Mucosa of stomach (tissue), 1 donor: ENCODE data around the gene AEBP2.
A peak's percentile ranks its signal among the peaks of the same experiment; 100 is the strongest.
"Not testable (repeated sequence)": the region's sequence is repeated elsewhere in the genome, so short reads cannot be mapped to it uniquely, and the experiment has no call there.

Source experiments
- H3K27me3 ChIP-seq: one replicate; pipeline ENCODE4 v1.7.0; 2013; ENCODE audit warnings: mild to moderate bottlenecking, low read length; ENCODE audit not compliant: control insufficient read depth, insufficient read depth
- H3K36me3 ChIP-seq: one replicate; pipeline ENCODE4 v1.7.0; 2013; ENCODE audit warnings: low read length; ENCODE audit not compliant: control insufficient read depth, insufficient read depth
- H3K4me1 ChIP-seq: one replicate; pipeline ENCODE4 v1.7.0; 2013; ENCODE audit warnings: mild to moderate bottlenecking, low read length; ENCODE audit not compliant: control insufficient read depth, insufficient read depth
- H3K4me3 ChIP-seq: one replicate; pipeline ENCODE4 v1.7.0; 2013; ENCODE audit warnings: low read length
- H3K9ac ChIP-seq: one replicate; pipeline ENCODE4 v1.7.0; 2013; ENCODE audit warnings: mild to moderate bottlenecking, low read length, moderate library complexity
- H3K9me3 ChIP-seq: one replicate; pipeline ENCODE4 v1.7.0; 2013; ENCODE audit warnings: mild to moderate bottlenecking, low read length, moderate library complexity; ENCODE audit not compliant: control insufficient read depth
- donor health status: Pancreatic carcinoma.

AEBP2 gene

GRCh38 chr12:19439059-19440018 lies at the start of gene AEBP2:
Gene AEBP2 (plus strand): TSS chr12:19439492. CDS start chr12:19439700, 208 bp downstream.
- Histone ChIP-seq H3K4me3 (peak within 1 kb of the TSS; percentile 90), H3K4me1 (peaks cover 5% of the 10 kb centered on the region), H3K36me3 (no peaks in the 10 kb centered on the region), H3K27me3 (no peaks in the 10 kb centered on the region), H3K9me3 (no peaks in the 10 kb centered on the region), H3K9ac (peak within 1 kb of the TSS; percentile 92)

- H3K4me1 ChIP-seq = no peaks in the 10 kb centered on the region
- no peaks in the 10 kb centered on the region for H3K36me3 ChIP-seq
- no peak overlapping the region for H3K9ac ChIP-seq
- H3K4me3 ChIP-seq = no peak overlapping the region
- no peaks in the 10 kb centered on the region for H3K9me3 ChIP-seq
- no peaks in the 10 kb centered on the region for H3K27me3 ChIP-seq
These were observed 49.2 kb upstream of the AEBP2 start for GRCh38 chr12:19390051-19390598.

- not testable (repeated sequence) for H3K36me3 ChIP-seq, H3K4me1 ChIP-seq, H3K9me3 ChIP-seq, H3K27me3 ChIP-seq, H3K9ac ChIP-seq, H3K4me3 ChIP-seq
These were observed 46.6 kb upstream of the AEBP2 start for GRCh38 chr12:19392644-19393043.

- Histone ChIP-seq H3K27me3 (no peaks in the 10 kb centered on the region), H3K36me3 (no peaks in the 10 kb centered on the region), H3K4me3 (no peak overlapping the region), H3K9me3 (no peaks in the 10 kb centered on the region), H3K4me1 (no peaks in the 10 kb centered on the region), H3K9ac (no peak overlapping the region)
These were observed 44.9 kb upstream of the AEBP2 start for GRCh38 chr12:19394385-19394784.

- no peaks in the 10 kb centered on the region for H3K36me3 ChIP-seq
- no peaks in the 10 kb centered on the region for H3K9me3 ChIP-seq
- H3K4me3 ChIP-seq = no peak overlapping the region
- H3K4me1 ChIP-seq = no peaks in the 10 kb centered on the region
- H3K9ac ChIP-seq = no peak overlapping the region
- no peaks in the 10 kb centered on the region for H3K27me3 ChIP-seq
These were observed 41.8 kb upstream of the AEBP2 start for GRCh38 chr12:19397534-19397933.

DNA sequence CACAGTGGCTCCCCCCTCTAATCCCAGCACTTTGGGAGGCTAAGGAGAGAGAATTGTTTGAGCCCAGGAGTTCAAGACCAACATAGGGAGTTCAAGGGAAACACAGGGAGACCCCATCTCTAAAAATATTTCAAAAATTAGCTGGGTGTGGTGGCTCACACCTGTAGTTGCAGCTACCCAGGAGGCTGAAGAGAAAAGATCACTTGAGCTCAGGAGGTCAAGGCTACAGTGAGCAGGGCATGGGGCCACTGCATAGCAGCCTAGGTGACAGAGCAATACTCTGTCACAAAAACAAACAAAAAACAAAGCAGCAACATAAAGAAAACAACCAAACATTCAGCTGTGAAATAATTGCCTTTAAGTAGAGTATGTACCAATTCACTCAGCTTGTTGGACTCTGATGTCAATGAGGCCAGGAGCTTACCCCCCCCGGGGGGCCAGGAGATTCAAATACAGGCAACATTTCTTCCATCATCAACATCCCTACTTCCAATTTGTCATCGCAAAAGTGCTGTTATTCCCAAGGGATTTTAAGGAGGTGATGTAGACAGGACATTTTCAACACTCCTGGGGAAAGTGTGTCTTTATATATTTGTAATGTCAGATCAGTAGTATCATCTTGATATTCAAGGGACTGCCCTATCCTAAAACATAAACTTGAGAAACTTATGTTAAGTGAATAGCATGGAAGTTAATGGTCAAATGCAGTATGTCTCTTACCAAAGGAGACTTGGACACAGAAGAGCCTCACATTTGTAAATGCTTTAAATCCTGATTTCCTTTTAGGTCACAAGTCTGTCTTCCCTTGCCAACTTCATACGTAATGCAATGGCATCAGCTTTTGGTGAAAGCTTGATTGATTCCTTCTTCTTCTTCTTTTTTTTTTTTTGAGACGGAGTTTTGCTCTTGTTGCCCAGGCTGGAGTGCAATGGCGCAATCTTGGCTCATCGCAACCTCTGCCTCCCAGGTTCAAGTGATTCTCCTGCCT lies 40.6 kb upstream of the AEBP2 start:
- H3K9me3 ChIP-seq = no peaks in the 10 kb centered on the region
- H3K4me1 ChIP-seq = no peaks in the 10 kb centered on the region
- H3K36me3 ChIP-seq = no peaks in the 10 kb centered on the region
- no peak overlapping the region for H3K4me3 ChIP-seq
- no peaks in the 10 kb centered on the region for H3K27me3 ChIP-seq
- no peak overlapping the region for H3K9ac ChIP-seq

DNA sequence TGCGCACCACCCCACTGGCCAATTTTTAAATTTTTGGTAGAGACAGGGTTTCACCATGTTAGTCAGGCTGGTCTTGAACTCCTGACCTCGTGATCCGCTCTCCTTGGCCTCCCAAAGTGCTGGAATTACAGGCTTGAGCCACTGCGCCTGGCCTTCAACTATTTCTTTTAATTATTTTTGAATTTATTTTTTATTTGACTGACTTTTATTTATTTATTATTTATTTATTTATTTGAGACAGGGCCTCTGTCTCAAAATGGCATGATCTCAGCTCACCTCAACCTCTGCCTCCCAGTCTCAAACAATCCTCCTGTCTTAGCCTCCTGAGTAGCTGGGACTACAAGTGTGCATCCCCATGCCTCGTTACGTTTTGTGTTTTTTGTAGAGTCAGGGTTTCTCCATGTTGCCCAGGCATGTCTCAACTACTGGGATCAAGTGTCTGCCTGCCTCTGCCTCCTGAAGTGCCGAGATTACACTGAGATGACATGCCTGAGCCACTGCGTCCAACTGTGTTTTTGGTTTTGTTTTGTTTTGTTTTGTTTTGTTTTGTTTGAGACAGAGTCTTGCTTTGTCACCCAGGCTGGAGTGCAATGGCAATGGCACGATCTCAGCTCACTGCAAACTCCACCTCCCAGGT lies 38.5 kb upstream of the AEBP2 start:
- H3K9me3 ChIP-seq, H3K4me3 ChIP-seq, H3K27me3 ChIP-seq, H3K4me1 ChIP-seq, H3K9ac ChIP-seq, H3K36me3 ChIP-seq: not testable (repeated sequence)

DNA sequence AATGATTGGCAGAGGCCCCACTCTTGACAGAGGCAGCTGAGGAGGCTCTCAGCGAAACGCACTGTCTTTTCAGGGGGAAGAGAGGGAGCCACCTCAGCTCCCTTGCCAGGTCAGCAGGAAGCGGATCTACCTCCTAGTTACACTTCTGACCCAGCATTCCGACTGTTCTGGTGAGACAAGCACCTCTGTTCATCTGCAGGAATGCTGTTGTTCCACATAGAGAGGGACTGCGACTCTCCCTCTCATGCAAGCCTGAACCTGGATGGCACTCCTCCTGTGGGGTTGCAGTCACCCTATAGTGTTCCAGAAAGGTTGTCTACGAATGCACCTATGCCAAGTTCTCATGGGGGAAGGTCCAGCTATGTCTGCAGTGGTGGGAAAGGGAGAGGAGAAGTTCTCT lies 37.1 kb upstream of the AEBP2 start:
- Histone ChIP-seq H3K36me3 (no peaks in the 10 kb centered on the region), H3K4me3 (no peak overlapping the region), H3K9ac (no peak overlapping the region), H3K9me3 (no peaks in the 10 kb centered on the region), H3K27me3 (no peaks in the 10 kb centered on the region), H3K4me1 (no peaks in the 10 kb centered on the region)

DNA sequence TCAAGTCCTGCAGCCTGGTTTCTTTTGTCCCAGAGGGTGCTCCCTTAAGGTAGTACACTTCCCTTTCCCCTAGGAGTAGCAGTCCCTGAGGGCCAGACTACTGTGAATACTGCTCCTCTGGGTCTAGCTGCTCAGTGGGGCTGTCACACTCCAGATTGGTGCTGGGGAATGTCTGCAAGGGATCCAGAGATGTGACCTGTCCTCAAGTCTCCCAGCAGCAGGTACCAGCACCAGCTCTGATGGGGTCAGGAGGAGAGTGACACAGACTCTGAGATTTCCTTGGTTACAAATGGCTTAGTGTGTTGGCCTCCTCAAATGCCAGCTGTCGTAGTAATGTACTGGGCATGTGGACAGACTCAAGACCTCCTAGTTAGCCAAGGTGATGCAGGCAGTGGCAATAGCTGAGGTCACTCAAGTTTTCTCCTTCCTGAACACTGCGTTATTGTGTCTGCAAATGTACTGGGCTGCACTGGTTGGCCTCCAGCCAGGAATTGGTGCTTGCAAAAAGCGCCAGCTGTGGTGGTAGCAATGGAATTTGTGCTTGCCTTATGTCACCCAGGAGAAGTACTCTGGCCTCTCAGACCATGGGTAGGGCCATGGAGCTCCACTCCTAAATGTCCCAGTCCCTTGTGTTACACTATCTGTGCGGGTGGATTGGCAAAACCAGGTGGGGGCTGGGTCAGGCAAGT lies 36.4 kb upstream of the AEBP2 start:
- Histone ChIP-seq H3K9me3 (no peaks in the 10 kb centered on the region), H3K4me3 (no peak overlapping the region), H3K27me3 (no peaks in the 10 kb centered on the region), H3K4me1 (no peaks in the 10 kb centered on the region), H3K9ac (no peak overlapping the region), H3K36me3 (no peaks in the 10 kb centered on the region)

GRCh38 chr12:19404242-19404880 lies 34.9 kb upstream of the AEBP2 start:
- no peaks in the 10 kb centered on the region for H3K4me1 ChIP-seq
- no peaks in the 10 kb centered on the region for H3K9me3 ChIP-seq
- no peaks in the 10 kb centered on the region for H3K27me3 ChIP-seq
- H3K9ac ChIP-seq = no peak overlapping the region
- no peak overlapping the region for H3K4me3 ChIP-seq
- H3K36me3 ChIP-seq = no peaks in the 10 kb centered on the region

- H3K36me3 ChIP-seq = no peaks in the 10 kb centered on the region
These were observed 29.9 kb upstream of the AEBP2 start for GRCh38 chr12:19409376-19409775.

More at GRCh38 chr12:19409376-19409775, 29.9 kb upstream of the AEBP2 start:
- no peaks in the 10 kb centered on the region for H3K4me1 ChIP-seq
- H3K27me3 ChIP-seq = no peaks in the 10 kb centered on the region
- H3K9ac ChIP-seq = no peak overlapping the region
- H3K4me3 ChIP-seq = no peak overlapping the region
- H3K9me3 ChIP-seq = no peaks in the 10 kb centered on the region
